DOHH2 (cell line): ENCODE results near the gene TRNP1.

Source experiments
- H3F3A ChIP-seq: fragments of 200-600 bp; sonication (generic), shearing (Covaris generic); 2 replicates; pipeline ENCODE4 v1.6.0; 2016; ENCODE audit warnings: antibody characterized with exemption, mild to moderate bottlenecking; ENCODE audit not compliant: control insufficient read depth, insufficient read depth
- H3K27ac ChIP-seq: fragments of 200-600 bp; sonication (generic); 2 replicates; pipeline ENCODE4 v1.5.1; 2014; ENCODE audit warnings: low read depth, mild to moderate bottlenecking, low read length, moderate library complexity
- H3K27me3 ChIP-seq: fragments of 200-600 bp; sonication (generic); 2 replicates; pipeline ENCODE4 v1.6.1; 2014; ENCODE audit warnings: mild to moderate bottlenecking, low read length, mixed read lengths; ENCODE audit not compliant: control insufficient read depth
- H3K36me3 ChIP-seq: fragments of 200-600 bp; sonication (generic); 2 replicates; pipeline ENCODE4 v1.6.1; 2014; ENCODE audit warnings: mild to moderate bottlenecking, low read length, moderate library complexity, mixed read lengths; ENCODE audit not compliant: control insufficient read depth
- H3K4me1 ChIP-seq: fragments of 200-600 bp; sonication (generic); 2 replicates; pipeline ENCODE4 v1.6.1; 2014; ENCODE audit warnings: mild to moderate bottlenecking, low read length, mixed read lengths; ENCODE audit not compliant: control insufficient read depth
- H3K4me2 ChIP-seq: fragments of 200-600 bp; sonication (generic); 2 replicates; pipeline ENCODE4 v1.6.0; 2014; ENCODE audit warnings: mild to moderate bottlenecking, low read length, moderate library complexity
- H3K4me3 ChIP-seq: fragments of 200-600 bp; sonication (generic); 2 replicates; pipeline ENCODE4 v1.5.1; 2014; ENCODE audit warnings: mild to moderate bottlenecking, low read length, mixed read lengths
- H3K79me2 ChIP-seq: fragments of 200-600 bp; sonication (generic); 2 replicates; pipeline ENCODE4 v1.6.1; 2014; ENCODE audit warnings: mild to moderate bottlenecking, low read length, mixed read lengths; ENCODE audit not compliant: control insufficient read depth
- H3K9me2 ChIP-seq: fragments of 200-600 bp; sonication (generic); replicated peaks from 2 replicates; pipeline ENCODE4 v1.6.1; 2014; ENCODE audit warnings: mild to moderate bottlenecking, low read length, mixed read lengths; ENCODE audit not compliant: control insufficient read depth
- H3K9me3 ChIP-seq: fragments of 200-600 bp; sonication (generic); 2 replicates; pipeline ENCODE4 v1.6.1; 2014; ENCODE audit warnings: antibody characterized with exemption, low read length, mixed read lengths; ENCODE audit not compliant: control insufficient read depth, insufficient read depth
- H4K20me1 ChIP-seq: fragments of 200-600 bp; sonication (generic); 2 replicates; pipeline ENCODE4 v1.6.0; 2014; ENCODE audit warnings: low read depth, mild to moderate bottlenecking, antibody characterized with exemption, low read length, moderate library complexity; ENCODE audit not compliant: control insufficient read depth, insufficient read depth
- CTCF ChIP-seq: fragments of 200-600 bp; sonication (generic); IDR thresholded peaks from one replicate; pipeline ENCODE4 v1.5.1; 2014; ENCODE audit warnings: antibody characterized with exemption, mild to moderate bottlenecking, low read depth, low read length; ENCODE audit not compliant: poor library complexity, severe bottlenecking
- EZH2phosphoT487 ChIP-seq: fragments of 200-600 bp; sonication (generic); IDR thresholded peaks from 2 replicates; pipeline ENCODE4 v1.6.1; 2017; ENCODE audit warnings: borderline replicate concordance, mild to moderate bottlenecking, antibody characterized with exemption, low read length, moderate library complexity, mixed read lengths

The TRNP1 gene

GRCh38 chr1:27027575-27028250 lies 34.2 kb downstream of the TRNP1 start:
- H3K27ac ChIP-seq: no peak overlapping the region

DNA sequence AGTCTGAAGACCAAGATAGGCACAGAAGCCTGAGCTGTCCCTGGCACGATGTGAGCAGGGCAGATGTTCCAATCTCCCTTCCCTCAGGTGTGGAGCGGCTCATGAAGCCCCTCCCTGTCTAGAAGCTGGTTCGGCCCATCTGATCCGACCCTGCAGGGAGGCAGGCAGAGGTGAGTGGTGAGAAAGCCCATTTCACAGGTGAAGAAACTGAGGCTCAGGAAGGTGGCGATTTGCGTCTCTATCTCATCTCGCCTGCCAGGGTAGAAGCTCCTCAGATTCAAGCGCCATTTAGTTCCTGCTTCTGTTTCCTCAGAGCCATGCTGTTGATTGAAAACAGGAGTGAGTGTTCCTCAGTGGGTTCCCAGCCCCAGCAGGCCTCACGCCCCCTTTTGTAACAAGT lies 36.0 kb downstream of the TRNP1 start:
- Histone ChIP-seq H3K4me3 (no peak overlapping the region), H3K9me3 (no peaks in the 10 kb centered on the region), H3K9me2 (no peaks in the 10 kb centered on the region), H3K27ac (no peak overlapping the region), H3K79me2 (no peaks in the 10 kb centered on the region), H3K4me2 (no peak overlapping the region), H3K36me3 (no peaks in the 10 kb centered on the region), H3K27me3 (no peaks in the 10 kb centered on the region), H3F3A (no peaks in the 10 kb centered on the region), H3K4me1 (no peaks in the 10 kb centered on the region), H4K20me1 (no peaks in the 10 kb centered on the region)
- no peak for TF ChIP-seq CTCF
- TF ChIP-seq EZH2phosphoT487: no peak

More at GRCh38 chr1:27027575-27028250, 34.2 kb downstream of the TRNP1 start:
- H3K9me3 ChIP-seq: no peaks in the 10 kb centered on the region
- no peak overlapping the region for H3K4me3 ChIP-seq
- H4K20me1 ChIP-seq: no peaks in the 10 kb centered on the region
- H3K36me3 ChIP-seq: no peaks in the 10 kb centered on the region
- no peaks in the 10 kb centered on the region for H3K4me1 ChIP-seq
- no peaks in the 10 kb centered on the region for H3K79me2 ChIP-seq
- no peaks in the 10 kb centered on the region for H3K9me2 ChIP-seq
- no peaks in the 10 kb centered on the region for H3K27me3 ChIP-seq
- TF ChIP-seq EZH2phosphoT487 (no peak), CTCF (no peak)
- H3F3A ChIP-seq: no peaks in the 10 kb centered on the region
- no peak overlapping the region for H3K4me2 ChIP-seq

DNA sequence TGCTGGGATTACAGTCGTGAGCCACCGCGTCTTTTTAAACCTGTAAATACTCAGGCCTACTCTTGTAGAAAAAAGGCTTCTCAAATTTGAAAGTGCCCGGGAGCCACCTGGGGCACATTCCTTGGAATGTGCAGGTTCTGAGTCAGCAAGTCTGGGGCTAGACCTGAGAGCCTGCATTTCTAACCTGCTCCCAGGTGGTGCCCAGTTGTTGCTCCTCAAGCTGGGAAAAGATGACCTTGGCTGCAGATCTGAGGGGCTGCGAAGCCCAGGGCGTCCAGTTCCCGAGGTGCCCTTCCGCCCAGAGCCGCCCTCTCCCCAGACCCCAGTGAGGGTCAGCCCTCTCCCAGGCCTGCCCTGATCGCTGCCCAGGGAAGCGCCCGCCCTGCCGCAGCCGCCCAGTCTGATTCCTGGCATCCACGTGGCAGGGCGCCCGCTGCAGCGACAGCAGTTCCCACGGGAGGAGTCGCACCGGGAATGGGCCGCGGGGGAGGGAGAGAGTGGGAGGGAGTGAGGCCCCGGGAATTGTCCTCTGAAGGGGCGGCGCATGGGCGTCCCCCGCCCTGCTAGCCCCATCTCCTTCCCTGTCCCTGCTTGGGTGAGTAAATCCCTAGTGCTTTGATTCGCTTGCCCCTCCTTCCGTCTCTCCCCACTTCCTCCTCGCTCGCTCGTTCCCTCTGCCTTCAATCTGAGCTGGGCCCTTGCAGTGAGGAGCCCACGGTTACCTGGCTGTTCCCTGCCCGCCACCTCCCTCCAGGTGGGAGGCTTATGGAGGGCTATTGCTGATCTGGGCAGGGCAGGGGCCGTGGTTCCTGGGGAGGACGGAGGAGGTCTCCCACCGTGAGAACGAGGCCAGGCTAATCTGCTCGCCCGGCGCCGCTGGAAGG lies 38.0 kb downstream of the TRNP1 start:
- no peak overlapping the region for H3K27ac ChIP-seq
- H3K4me3 ChIP-seq: no peak overlapping the region
- H3K79me2 ChIP-seq: no peaks in the 10 kb centered on the region
- no peaks in the 10 kb centered on the region for H3F3A ChIP-seq
- no peak overlapping the region for H3K4me2 ChIP-seq
- H3K36me3 ChIP-seq: no peaks in the 10 kb centered on the region
- H4K20me1 ChIP-seq: no peaks in the 10 kb centered on the region
- no peaks in the 10 kb centered on the region for H3K4me1 ChIP-seq
- TF ChIP-seq CTCF: no peak
- TF ChIP-seq EZH2phosphoT487: no peak
- H3K9me2 ChIP-seq: no peaks in the 10 kb centered on the region
- H3K27me3 ChIP-seq: no peaks in the 10 kb centered on the region
- no peaks in the 10 kb centered on the region for H3K9me3 ChIP-seq
